ENCODE results near the gene DNAAF1.

Gene DNAAF1

GRCh38 chr16:84124257-84125073 is 20.6 kb upstream of the DNAAF1 start:
- DNase-seq: no peak

GRCh38 chr16:84131117-84131516 is 14.0 kb upstream of the DNAAF1 start:
- no peak for DNase-seq

- no peak for DNase-seq
These were observed 12.4 kb upstream of the DNAAF1 start for GRCh38 chr16:84132527-84133285.

GRCh38 chr16:84136331-84137125 is 8.6 kb upstream of the DNAAF1 start:
- no peak for DNase-seq

- no peak for DNase-seq
These were observed 7.8 kb upstream of the DNAAF1 start for GRCh38 chr16:84137287-84137686.

DNA sequence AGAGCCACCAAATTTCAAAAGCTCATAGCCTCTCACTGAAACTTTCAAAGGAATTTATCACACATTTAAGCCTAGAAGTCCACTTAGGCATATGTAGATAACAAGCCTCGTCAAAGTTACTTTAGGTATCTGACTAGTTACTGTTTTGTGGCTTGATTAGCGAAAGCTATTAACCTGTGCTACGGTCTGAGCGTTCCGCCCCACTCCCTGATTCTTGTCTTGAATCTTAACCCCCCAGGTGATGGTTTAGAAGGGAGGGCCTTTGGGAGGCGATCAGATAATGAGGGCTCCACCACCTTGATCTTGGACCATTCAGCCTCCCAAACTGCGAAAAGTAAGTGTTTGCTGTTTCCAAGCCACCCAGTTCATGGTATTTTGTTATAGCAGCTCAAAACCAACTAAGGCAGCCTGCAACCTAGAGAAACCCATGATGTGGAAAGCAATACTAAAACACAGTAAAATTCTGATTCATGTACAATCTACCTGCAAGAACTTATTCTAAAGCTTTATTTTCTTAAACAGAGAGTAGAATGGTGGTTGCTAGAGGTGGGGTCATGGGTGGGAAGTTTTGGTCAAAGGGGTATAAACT is 7.2 kb upstream of the DNAAF1 start:
- no peak for DNase-seq

DNA sequence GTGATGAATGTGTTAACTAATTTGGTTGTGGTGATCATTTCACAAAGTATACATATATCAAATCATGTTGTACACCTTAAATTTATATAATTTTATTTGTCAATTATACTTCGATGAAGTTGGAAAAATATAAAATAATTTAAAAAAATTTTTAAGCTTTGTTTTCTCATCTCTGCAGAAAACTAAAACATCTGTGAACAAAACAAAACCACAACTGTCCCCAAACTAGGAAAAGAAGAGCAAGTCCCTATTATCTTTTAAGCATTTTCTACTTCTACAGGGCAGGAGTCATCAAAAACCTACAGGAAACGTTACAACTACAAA is 6.6 kb upstream of the DNAAF1 start:
- DNase-seq: no peak

GRCh38 chr16:84138824-84139627 is 6.1 kb upstream of the DNAAF1 start:
- DNase-seq: no peak

- DNase-seq: no peak
These were observed 5.4 kb upstream of the DNAAF1 start for GRCh38 chr16:84139628-84140258.

GRCh38 chr16:84141143-84141670 is 3.9 kb upstream of the DNAAF1 start:
- no peak for DNase-seq

DNA sequence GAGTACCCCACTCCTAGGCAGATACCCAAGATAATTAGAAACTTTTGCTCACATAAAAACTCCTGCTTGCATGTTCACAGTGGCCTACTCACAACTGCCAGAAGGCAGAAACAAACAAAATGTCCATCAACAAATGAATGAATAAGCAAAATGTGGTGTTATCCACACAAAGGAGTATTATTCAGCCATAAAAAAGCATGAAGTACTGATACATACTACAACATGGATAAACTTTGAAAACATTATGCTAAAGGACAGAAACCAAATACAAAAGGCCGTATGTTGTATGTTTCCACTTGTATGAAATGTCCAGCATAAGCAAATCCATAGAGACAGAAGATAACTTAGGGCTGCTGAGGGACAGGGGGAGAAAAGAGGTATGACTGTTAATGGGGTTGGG is 2.0 kb upstream of the DNAAF1 start:
- no peak for DNase-seq

- DNase-seq: no peak
These were observed 1.3 kb upstream of the DNAAF1 start for GRCh38 chr16:84143784-84144199.

- peak; percentile 45 for DNase-seq
These were observed 774 bp upstream of the DNAAF1 start for GRCh38 chr16:84144209-84144858.

DNA sequence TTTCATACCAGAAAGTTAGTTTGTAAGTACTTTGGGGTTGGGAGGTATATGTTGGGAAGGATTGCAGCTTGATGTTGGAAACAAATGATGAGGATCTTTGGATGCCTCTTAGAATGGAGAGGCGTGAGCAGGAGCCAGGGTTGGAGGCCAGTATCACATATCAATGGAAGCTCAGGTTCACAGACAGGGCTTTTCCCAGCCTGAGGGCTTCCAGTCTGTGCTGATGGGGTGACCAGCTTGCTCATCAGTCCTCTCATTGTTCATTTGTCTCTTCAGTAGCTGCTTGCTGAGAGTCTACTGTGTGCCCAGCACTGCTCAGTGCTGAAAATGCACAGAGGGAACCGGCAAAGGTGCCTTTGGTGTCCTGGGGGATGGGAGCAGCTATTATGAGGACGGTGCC is 5.8 kb downstream of the DNAAF1 start:
- no peak for DNase-seq

DNA sequence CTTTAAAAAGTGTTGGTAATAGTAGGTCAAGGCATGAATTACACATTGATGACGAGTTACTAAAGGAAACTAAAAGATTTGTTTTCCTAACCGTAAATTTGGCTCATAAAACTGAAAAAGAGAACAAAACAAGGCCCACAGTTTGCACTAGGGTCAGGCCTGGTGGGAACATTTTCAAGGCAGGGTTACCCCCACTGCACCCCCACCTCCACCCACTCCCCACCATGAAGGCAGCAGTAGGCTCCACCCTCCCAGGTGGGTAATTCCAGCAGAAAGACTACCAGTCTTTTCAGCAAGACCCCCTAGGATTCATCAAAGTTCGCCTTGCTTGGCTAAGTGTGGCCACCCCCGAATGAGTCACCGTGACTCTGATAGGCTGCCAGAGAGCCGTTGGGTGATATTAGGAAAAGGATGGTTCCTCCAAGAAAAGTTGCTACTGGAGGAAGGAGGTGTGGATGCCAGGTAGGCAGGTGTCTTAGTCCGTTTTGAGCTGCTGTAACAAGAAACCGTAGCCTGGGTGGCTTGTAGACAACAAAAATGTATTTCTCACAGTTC is 8.6 kb downstream of the DNAAF1 start:
- no peak for DNase-seq

- no peak for DNase-seq
These were observed 10.1 kb downstream of the DNAAF1 start for GRCh38 chr16:84155226-84155625.

GRCh38 chr16:84155771-84156170 is 10.7 kb downstream of the DNAAF1 start:
- no peak for DNase-seq

GRCh38 chr16:84156342-84156784 is 11.3 kb downstream of the DNAAF1 start:
- DNase-seq: no peak

GRCh38 chr16:84159007-84159406 is 13.9 kb downstream of the DNAAF1 start:
- DNase-seq: no peak

GRCh38 chr16:84159800-84160199 is 14.7 kb downstream of the DNAAF1 start:
- no peak for DNase-seq

GRCh38 chr16:84161037-84161436 is 15.9 kb downstream of the DNAAF1 start:
- DNase-seq: no peak

Measured in activated naive CD4-positive, alpha-beta T cell treated with anti-CD3 and anti-CD28 coated beads, Interleukin-2, amount 50 U/mL, for 16 hours (primary cell).